HG03469 (cell line): Measurements from ENCODE around the gene COPS2.
"Not testable (repeated sequence)": the region's sequence is repeated elsewhere in the genome, so short reads cannot be mapped to it uniquely, and the experiment has no call there.

Experiments used
- ATAC-seq: cut with Tn5 transposase; IDR thresholded peaks from one replicate; pipeline ENCODE4 v1.9.1; 2021; ENCODE audit warnings: mild to moderate bottlenecking, moderate library complexity, moderate number of reproducible peaks; ENCODE audit not compliant: unreplicated experiment

COPS2 gene

GRCh38 chr15:49110158-49110944 is 45.0 kb downstream of the COPS2 start:
- ATAC-seq, result no peak

GRCh38 chr15:49103002-49103401 is 52.4 kb downstream of the COPS2 start:
- no peak for ATAC-seq

DNA sequence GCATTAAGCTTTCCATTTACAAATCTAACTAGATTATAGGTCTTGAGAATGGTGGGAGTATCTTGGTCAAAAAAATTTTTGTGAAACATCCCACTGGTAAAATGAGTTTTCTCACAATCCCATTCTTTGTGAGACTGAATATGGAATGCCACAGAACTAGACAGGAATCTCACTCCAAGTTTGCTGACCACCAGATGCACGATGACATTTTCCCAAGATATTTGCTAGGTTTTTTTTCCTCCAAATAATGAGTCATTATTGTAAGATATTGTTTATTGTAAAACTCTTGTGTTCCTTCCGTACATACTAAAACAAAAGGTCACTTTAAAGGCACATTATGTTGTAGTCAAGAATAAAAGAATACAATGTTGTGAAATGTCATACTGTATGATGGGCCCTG is 53.9 kb downstream of the COPS2 start:
- ATAC-seq, result no peak

DNA sequence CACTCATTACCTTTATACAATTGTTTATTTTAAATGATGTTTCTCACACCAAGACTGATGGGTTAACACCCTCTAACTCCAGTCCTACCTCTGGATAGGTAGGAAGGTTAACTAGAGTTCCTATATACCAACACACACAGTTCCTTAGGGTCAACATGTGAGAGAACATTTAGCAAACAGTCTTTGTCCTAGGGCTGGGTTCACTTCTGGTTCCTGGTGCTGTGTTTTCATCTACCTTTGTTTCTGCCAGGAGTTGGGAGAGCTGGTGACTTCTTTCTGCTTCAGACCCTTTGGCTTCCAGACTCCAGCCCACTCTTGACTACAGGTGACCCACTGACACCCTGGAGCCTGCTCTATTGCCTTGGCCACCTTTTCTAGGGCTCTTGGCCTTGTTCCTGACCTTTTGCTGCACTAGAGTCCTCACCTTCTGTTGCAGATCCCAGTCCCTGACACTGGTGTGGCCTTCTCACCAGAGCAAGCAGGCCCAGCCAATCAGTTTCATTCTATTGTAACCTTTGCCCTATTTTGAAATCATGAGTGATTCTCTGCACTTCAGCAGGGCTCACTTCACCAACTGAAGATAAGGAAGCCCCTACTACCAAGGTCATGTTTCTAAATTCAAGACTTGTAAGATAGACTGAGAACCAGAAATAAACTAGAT is 59.2 kb downstream of the COPS2 start:
- no peak for ATAC-seq

DNA sequence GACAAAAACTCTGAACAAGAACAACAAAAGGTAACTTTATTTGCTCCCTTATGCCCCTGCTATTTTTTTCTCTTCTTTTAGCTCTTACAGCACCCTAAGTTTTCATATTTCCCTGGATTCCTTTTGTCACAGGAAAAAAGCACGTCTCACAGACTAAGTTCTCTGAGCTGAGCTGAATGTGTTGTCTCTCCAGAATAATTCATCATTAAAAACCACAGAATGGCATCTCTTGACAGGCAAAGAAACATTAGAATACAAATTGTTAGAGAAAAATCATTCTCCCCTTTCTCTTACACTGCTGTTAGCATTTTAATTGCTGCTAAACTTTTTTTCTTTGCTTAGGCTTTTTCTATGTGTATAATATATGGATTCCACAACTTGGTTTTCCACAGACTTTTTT is 60.5 kb downstream of the COPS2 start:
- ATAC-seq, result no peak

- no peak for ATAC-seq
Measured at GRCh38 chr15:49093252-49094105, 61.9 kb downstream of the COPS2 start.

DNA sequence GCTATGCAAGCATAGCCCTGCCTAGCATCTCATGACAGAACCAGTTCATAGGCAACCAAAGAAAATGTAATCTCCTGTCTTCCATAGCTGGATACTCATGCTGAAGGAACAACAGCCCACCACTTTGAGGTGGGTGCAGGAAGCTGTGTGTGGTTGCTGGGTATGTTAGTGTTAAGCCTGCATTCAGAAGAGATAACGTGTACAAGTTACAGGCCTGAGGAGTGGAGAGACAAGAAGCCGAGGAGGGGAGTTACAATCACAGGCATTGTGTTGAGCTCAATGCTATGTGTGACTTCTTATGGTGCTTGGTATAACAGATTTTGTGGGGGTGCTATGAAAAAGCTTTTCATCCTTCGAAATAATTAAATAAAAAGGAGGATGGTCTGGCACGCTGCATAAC is 66.4 kb downstream of the COPS2 start:
- ATAC-seq, result no peak

DNA sequence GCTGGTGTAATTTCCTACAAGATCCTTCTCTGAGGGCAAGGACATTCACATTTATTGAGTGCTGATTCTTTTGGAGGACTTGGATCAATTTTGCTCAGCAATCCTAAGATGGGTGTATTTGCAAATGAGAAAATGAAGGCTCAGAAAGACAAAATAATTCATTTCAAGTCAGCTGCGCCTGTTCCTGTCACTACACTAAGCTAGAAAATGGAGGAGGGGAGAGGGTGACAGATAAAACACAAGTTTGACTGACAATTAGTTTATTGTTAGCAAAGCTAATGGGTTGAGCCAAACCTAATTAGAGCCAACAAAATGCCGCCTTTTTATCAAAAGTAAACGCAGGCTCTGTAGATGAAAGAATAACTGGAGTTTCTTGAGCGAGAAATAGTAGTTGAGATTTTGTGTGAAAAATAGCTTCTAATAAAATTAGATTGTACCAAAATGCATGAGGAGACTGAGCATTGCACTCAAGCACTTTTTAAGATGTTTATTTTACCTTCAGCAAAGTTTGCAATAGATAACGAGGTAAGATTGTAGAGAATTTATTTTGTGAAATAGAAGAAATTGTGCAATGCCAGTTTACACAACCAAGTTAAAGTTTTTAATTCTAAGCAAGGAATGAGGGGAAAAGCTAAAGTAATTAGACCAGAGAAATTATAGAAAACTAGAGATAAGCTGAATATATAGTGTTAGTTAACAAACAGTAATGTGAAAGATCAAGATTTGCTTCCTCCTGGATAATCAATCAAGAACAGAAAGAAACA is 69.5 kb downstream of the COPS2 start:
- ATAC-seq, result no peak

- ATAC-seq, result no peak
Measured at GRCh38 chr15:49084285-49084570, 71.2 kb downstream of the COPS2 start.

GRCh38 chr15:49083401-49084284 is 71.8 kb downstream of the COPS2 start:
- ATAC-seq, result no peak

DNA sequence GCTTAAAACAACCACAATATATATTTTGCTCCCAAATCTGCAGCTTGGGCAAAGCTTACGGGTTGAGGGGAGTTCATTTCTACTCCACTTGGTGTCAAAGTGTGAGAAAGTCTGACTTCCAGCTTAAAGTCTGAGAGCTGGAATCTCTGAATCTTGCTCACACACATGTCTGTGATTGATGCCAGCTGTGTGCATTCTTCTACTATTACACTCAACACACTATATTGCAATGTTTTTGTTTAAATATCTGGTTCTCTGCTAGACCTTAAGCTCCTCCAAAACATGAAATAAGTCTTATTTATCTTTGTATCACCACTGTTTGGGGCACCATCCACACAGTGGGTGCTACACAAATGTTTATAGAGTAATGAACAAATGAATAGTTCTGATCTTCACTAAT is 72.4 kb downstream of the COPS2 start:
- no peak for ATAC-seq

DNA sequence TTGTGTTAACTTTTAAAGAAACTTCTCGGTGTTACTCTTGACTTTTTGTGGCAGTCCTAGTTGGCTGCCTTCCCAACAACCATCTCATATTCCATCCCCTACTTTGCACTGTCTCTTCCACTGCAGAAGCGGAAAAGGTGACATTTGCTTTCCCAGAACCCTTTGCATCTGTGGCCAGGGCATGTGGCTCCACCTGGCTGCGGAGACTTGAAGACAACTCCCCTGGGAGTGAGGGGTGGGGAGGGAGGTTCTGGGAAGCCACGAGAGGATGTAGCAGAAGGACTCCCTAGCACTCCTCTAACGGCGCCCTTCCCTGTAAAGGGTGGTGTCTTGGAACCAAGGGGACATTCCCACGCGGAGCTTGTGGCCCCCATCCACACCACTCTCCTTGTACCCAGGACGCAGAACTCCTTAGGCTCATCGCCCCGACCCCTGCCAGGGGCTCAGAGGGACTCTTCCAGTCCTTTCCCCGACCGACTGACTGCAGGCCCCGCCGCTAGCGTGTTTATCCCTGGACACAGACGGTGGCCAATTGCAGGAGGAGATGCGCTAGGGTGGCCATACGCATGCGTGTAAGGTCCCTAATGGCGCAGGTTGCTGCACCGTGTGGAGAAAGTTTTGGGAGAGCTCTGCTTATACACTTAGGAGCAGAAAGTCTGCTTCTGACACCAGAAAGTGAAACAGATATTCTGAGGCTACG is 75.9 kb downstream of the COPS2 start:
- no peak for ATAC-seq

- no peak for ATAC-seq
Measured at GRCh38 chr15:49075881-49076280, 79.5 kb downstream of the COPS2 start.

GRCh38 chr15:49074589-49075287 is 80.7 kb downstream of the COPS2 start:
- not testable (repeated sequence) for ATAC-seq
